K562 (cell line): ENCODE measurements around the gene CNOT1. TPM values are rescaled to one million over a fixed set of nuclear protein-coding genes. Genes with fewer than 3 reads are reported as not detected.
A peak's percentile ranks its signal among the peaks of the same experiment; 100 is the strongest.

Experiments
- CCAR2 ChIP-seq: fragments of 200-400 bp; formaldehyde crosslinking; IDR thresholded peaks from 2 replicates; pipeline ENCODE4 v1.6.1; 2017; ENCODE audit warnings: mild to moderate bottlenecking, low read depth, low read length
- FOXK2 ChIP-seq, 2 experiments: fragments of 450-650 bp; IDR thresholded peaks in 1 of 2; conservative IDR thresholded peaks in 1 of 2; 2 replicates each; pipeline ENCODE4 v1.6.1; 2016; ENCODE audit warnings: low read depth in 2 of 2, mild to moderate bottlenecking in 1 of 2
- GMEB1 ChIP-seq: fragments of 250-450 bp; sonication (Bioruptor Pico); IDR thresholded peaks from 2 replicates; pipeline ENCODE4 v1.4.0; 2020; ENCODE audit warnings: mild to moderate bottlenecking
- GTF2E2 ChIP-seq: fragments of 200-800 bp; sonication (Bioruptor generic); IDR thresholded peaks from 2 replicates; pipeline ENCODE4 v1.6.1; 2016; ENCODE audit warnings: missing genetic modification characterization, missing compliant biosample characterization
- HCFC1 ChIP-seq: IDR thresholded peaks from 2 replicates; pipeline ENCODE4 v1.6.1; 2012; ENCODE audit warnings: low read depth, low read length, improper control_type of control experiment
- MED1 ChIP-seq: sonication (generic); formaldehyde crosslinking; IDR thresholded peaks from 2 replicates; pipeline ENCODE4 v1.8.1; 2023; ENCODE audit warnings: missing genetic modification reagents, borderline replicate concordance
- NR1H2 ChIP-seq: sonication (generic); formaldehyde crosslinking; IDR thresholded peaks from 2 replicates; pipeline ENCODE4 v1.4.0; 2020; ENCODE audit warnings: mild to moderate bottlenecking, missing genetic modification reagents
- ZBTB17 ChIP-seq: fragments of 450-650 bp; formaldehyde crosslinking; IDR thresholded peaks from 2 replicates; pipeline ENCODE4 v1.4.0; 2020; ENCODE audit warnings: mild to moderate bottlenecking
- ZNF655 ChIP-seq: fragments of 250-450 bp; sonication (Bioruptor Pico); IDR thresholded peaks from 2 replicates; pipeline ENCODE4 v1.5.0; 2021
- polyA plus RNA-seq, 8 experiments: library from polyadenylated mRNA; depleted of rRNA in 4 of 8; stranded (reverse) in 5 of 8; unstranded in 3 of 8; fragments of >200 nt; fragmentation: Nextera tagmentation in 2 of 8; fragmentation: Illumina TruSeq in 1 of 8; extraction: Ambion mirVana in 2 of 8; extraction: Trizol in 1 of 8; gene quantifications; 2 replicates each; pipeline versions ENCODE4 v1.2.1 to v1.2.3, GENCODE V29; 2011 to 2014; ENCODE audit warnings: inconsistent platforms in 1 of 8, missing spikeins in 1 of 8
- total RNA-seq, 7 experiments: library from RNA; depleted of rRNA in 6 of 7; stranded (reverse); fragments of >200 nt in 6 of 7; fragmentation: Illumina TruSeq in 2 of 7; extraction: Trizol in 2 of 7; gene quantifications; 2 replicates each; pipeline versions ENCODE4 v1.2.1 to v1.2.3, GENCODE V29; 2011 to 2021; ENCODE audit warnings: low replicate concordance in 1 of 7
- TF ChIP-seq, protein P1 (sequence below): sonication (generic); formaldehyde crosslinking; IDR thresholded peaks from 2 replicates; pipeline ENCODE4 v1.8.1; 2023; ENCODE audit warnings: mild to moderate bottlenecking, missing genetic modification reagents
- TF ChIP-seq, protein P2 (sequence below): sonication (generic); formaldehyde crosslinking; IDR thresholded peaks from 2 replicates; pipeline ENCODE4 v1.9.0; 2022; ENCODE audit warnings: mild to moderate bottlenecking, missing genetic modification reagents

Gene CNOT1
- total and polyA plus RNA-seq, 9 of the 15 experiments (the other 6 are each of a cell fraction or from before 2014, with no cell fraction given): 110 to 270 (median 220) TPM

DNA sequence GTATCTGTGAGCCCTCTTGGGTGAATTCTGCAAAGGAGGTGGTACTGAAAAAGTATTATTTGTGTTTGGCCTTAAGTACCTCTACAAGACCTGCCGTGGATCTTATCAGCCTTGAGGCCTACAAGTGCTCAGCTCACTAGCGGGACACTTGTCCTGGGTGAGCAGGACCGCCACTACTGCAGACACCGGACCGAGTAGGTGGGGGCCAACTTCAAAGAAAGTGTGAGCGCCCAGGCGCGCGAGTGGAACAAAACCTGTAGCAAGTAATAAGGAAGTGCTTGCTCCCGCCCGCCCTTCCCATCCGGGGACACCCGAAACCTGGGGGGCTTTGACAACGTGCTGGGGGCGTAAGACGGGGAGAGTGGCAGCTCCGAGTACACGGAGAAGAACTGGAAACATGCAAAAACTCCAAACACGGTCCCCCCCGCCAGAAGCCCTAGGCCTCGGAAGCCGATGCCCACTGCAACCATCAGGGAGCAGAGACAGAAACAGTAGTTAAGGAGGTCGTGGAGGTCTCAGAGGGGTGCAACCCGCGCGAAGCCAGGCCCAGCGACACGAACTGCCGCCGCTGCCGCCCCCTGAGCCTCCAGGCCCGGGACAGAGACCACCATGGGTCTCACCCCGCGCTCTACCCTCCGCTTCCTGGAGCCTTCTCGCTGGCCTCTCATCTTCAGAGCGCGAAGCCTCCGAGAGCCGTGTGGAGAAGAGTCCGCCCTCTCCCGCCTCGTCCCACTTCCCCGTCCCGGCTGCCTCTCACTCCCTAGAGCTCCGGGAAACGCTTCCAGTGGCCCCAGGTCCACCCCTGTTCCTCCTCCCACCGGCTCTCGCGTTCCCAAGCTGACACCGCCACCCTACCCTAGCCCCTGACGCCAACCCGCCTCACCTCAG lies 537 bp downstream of the CNOT1 start (continued):
- TF ChIP-seq, protein P1, sequence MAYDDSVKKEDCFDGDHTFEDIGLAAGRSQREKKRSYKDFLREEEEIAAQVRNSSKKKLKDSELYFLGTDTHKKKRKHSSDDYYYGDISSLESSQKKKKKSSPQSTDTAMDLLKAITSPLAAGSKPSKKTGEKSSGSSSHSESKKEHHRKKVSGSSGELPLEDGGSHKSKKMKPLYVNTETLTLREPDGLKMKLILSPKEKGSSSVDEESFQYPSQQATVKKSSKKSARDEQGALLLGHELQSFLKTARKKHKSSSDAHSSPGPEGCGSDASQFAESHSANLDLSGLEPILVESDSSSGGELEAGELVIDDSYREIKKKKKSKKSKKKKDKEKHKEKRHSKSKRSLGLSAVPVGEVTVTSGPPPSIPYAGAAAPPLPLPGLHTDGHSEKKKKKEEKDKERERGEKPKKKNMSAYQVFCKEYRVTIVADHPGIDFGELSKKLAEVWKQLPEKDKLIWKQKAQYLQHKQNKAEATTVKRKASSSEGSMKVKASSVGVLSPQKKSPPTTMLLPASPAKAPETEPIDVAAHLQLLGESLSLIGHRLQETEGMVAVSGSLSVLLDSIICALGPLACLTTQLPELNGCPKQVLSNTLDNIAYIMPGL (CRISPR knock-in tag): 0 out of 2 replicates have a peak, but pooled peaks have one; percentile 18
- no peak for TF ChIP-seq FOXK2 (conservative IDR thresholded peaks at IDR 0.05 in 1 of 2, IDR thresholded peaks at IDR 0.05 in 1 of 2; ENCODE audit: low read depth in 2 of 2)
- no peak for TF ChIP-seq GTF2E2
- TF ChIP-seq MED1 (CRISPR knock-in tag): no peak
- no peak for TF ChIP-seq ZNF655 (CRISPR knock-in tag)
- TF ChIP-seq CCAR2: no peak
- TF ChIP-seq ZBTB17 (CRISPR knock-in tag): no peak
- TF ChIP-seq, protein P2, sequence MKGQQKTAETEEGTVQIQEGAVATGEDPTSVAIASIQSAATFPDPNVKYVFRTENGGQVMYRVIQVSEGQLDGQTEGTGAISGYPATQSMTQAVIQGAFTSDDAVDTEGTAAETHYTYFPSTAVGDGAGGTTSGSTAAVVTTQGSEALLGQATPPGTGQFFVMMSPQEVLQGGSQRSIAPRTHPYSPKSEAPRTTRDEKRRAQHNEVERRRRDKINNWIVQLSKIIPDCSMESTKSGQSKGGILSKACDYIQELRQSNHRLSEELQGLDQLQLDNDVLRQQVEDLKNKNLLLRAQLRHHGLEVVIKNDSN (CRISPR knock-in tag): no peak
- no peak for TF ChIP-seq HCFC1
- peak; percentile 47; the same call in 1 of the 2 replicates for TF ChIP-seq NR1H2 (CRISPR knock-in tag)
- no peak for TF ChIP-seq GMEB1 (CRISPR knock-in tag)
